Activated CD8-positive, alpha-beta memory T cell treated with anti-CD3 and anti-CD28 coated beads, Interleukin-2, amount 10 ng/mL, durations not matched to agents 7 days and 5 days (primary cell): ENCODE measurements around the gene GPSM3. TPM values are rescaled to one million over a fixed set of nuclear protein-coding genes. Genes with fewer than 3 reads are reported as not detected.
"Not testable (repeated sequence)": the region's sequence is repeated elsewhere in the genome, so short reads cannot be mapped to it uniquely, and the experiment has no call there.

Experiments used
- ATAC-seq: fragments of 150-1000 bp; cut with Tn5 transposase; one replicate; pipeline ENCODE4 v1.10.0; 2021; ENCODE audit warnings: moderate library complexity
- CTCF ChIA-PET: fragments of 350-600 bp; sonication (Branson Sonifier 250); formaldehyde crosslinking; loops from one replicate; lab custom pipeline; 2021; ENCODE audit warnings: antibody characterized with exemption; lab: Charles Lee
- DNase-seq: peaks from one replicate; pipeline ENCODE4 v3.0.0-alpha.2; 2020
- H3K27ac Mint-ChIP-seq: one replicate; pipeline ENCODE4 v1.8.0; 2021; ENCODE audit warnings: mild to moderate bottlenecking, mixed read lengths
- H3K27me3 Mint-ChIP-seq: one replicate; pipeline ENCODE4 v1.8.0; 2021; ENCODE audit warnings: mixed read lengths
- H3K36me3 Mint-ChIP-seq: one replicate; pipeline ENCODE4 v1.8.0; 2021; ENCODE audit warnings: mild to moderate bottlenecking, mixed read lengths
- H3K4me1 Mint-ChIP-seq: one replicate; pipeline ENCODE4 v1.8.0; 2021; ENCODE audit warnings: mixed read lengths
- H3K4me3 Mint-ChIP-seq: one replicate; pipeline ENCODE4 v1.8.0; 2021; ENCODE audit warnings: mild to moderate bottlenecking, moderate library complexity, mixed read lengths
- H3K9me3 Mint-ChIP-seq: one replicate; pipeline ENCODE4 v1.8.0; 2022; ENCODE audit warnings: low read depth, mixed read lengths
- microRNA-seq: library from miRNA; unstranded; fragments of <30 nt; microRNA quantifications from one replicate; pipeline ENCODE4 v1.2.0, GENCODE V29; 2022
- total RNA-seq, 2 experiments: library from RNA; stranded (reverse); gene quantifications; one replicate each; pipeline ENCODE4 v1.2.3, GENCODE V29; 2021

Gene GPSM3
- total RNA-seq, 2 experiments from 2014 or later, result 171 to 196 TPM

DNA sequence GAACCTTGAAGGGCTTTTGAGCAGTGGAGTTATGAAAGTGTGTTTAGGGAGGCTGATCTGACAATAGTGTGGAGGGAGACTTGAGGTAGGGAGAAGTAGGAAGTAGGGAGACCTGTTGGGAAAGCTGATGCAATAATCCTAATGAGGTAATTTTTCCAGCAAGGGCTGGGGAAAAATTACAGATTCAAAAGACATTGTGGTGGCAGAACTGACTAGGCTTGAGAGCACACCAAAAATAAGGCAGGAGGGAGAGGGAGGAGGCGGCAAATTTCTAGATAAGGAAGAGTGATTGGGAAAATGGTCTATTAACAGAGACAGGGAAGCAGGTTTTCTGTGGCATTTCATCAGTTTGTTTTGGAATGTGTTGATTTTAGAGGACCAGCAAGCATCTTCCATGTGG, 46.2 kb downstream of the GPSM3 start:
- CTCF ChIA-PET, result no interaction called here
- DNase-seq, result no peak
- no peak for ATAC-seq
- Mint-ChIP-seq H3K27ac (no peak overlapping the region), H3K36me3 (no peaks in the 10 kb centered on the region), H3K9me3 (no peaks in the 10 kb centered on the region), H3K4me1 (peaks cover 12% of the 10 kb centered on the region), H3K4me3 (no peak overlapping the region), H3K27me3 (peaks cover 50% of the 10 kb centered on the region)

DNA sequence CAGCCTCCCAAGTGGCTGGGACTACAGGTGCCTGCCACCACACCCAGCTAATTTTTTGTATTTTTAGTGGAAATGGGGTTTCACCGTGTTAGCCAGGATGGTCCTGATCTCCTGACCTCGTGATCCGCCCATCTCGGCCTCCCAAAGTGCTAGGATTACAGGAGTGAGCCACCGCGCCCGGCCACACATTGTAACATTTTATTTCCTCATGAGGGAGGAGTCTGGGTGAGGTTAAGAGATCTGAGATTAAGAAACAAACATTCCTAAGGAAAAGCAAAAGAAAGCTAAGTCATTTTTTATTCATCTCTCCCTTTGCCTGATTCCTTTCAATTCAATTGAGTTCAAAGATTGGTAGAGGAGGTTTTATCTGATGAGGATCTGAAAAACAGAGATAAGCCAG, 48.2 kb downstream of the GPSM3 start:
- H3K27me3 Mint-ChIP-seq, result peaks cover 36% of the 10 kb centered on the region
- DNase-seq, H3K9me3 Mint-ChIP-seq, H3K36me3 Mint-ChIP-seq, ATAC-seq, H3K4me1 Mint-ChIP-seq, H3K4me3 Mint-ChIP-seq, CTCF ChIA-PET, H3K27ac Mint-ChIP-seq: not testable (repeated sequence)

Small RNA genes lying within 50 kb of the gene (microRNA-seq; reads per million reads assigned to microRNA genes)
- not detected for gene MIR6721
- gene MIR6833, result not detected

Other genes starting within 250 kb of the GPSM3 start
- gene CFB, start 246.5 kb downstream of the GPSM3 start, total RNA-seq, result under 1 TPM in 1 of 2 experiments, not detected in 1; 0.12 TPM
- 10 to 100 TPM; 75.7 to 79.7 TPM for gene NELFE, start 233.7 kb downstream of the GPSM3 start, total RNA-seq
- 10 to 100 TPM; 88.2 to 93.2 TPM for gene SKIC2, start 233.5 kb downstream of the GPSM3 start, total RNA-seq
- 10 to 100 TPM; 17.4 to 18.7 TPM for gene DXO, start 220.5 kb downstream of the GPSM3 start, total RNA-seq
- 1 to 10 TPM; 2.3 to 3.4 TPM for gene C4A, start 210.6 kb downstream of the GPSM3 start, total RNA-seq
- 1 to 10 TPM; 3.5 to 5.5 TPM for gene C4B, start 177.8 kb downstream of the GPSM3 start, total RNA-seq
- under 1 TPM in 1 of 2 experiments, not detected in 1; 0.15 TPM for gene CYP21A2, start 154.2 kb downstream of the GPSM3 start, total RNA-seq
- gene TNXB, start 83.3 kb downstream of the GPSM3 start, total RNA-seq, result 1 to 10 TPM; 3.1 to 5.5 TPM
- 100 to 1,000 TPM; 119 to 135 TPM for gene ATF6B, start 64.4 kb downstream of the GPSM3 start, total RNA-seq
- gene FKBPL, start 62.4 kb downstream of the GPSM3 start, total RNA-seq, result 1 to 10 TPM; 7.4 to 7.9 TPM
- gene PRRT1, start 40.7 kb downstream of the GPSM3 start, total RNA-seq, result under 1 TPM; 0.23 to 0.28 TPM
- gene PPT2, start 38.5 kb downstream of the GPSM3 start, total RNA-seq, result 10 to 100 TPM; 13.9 to 21.9 TPM
- gene EGFL8, start 28.0 kb downstream of the GPSM3 start, total RNA-seq, result 10 to 100 TPM; 11.4 to 13.1 TPM
- 10 to 100 TPM; 37.5 to 38.6 TPM for gene AGPAT1, start 16.6 kb downstream of the GPSM3 start, total RNA-seq
- 10 to 100 TPM; 41.0 to 51.9 TPM for gene RNF5, start 14.2 kb downstream of the GPSM3 start, total RNA-seq
- 10 to 100 TPM; 20.7 to 22.0 TPM for gene AGER, start 8.4 kb downstream of the GPSM3 start, total RNA-seq
- 10 to 100 TPM; 60.0 to 61.6 TPM for gene PBX2, start 2.4 kb downstream of the GPSM3 start, total RNA-seq
- under 1 TPM; 0.61 to 0.88 TPM for gene NOTCH4, start 31.4 kb upstream of the GPSM3 start, total RNA-seq
- not detected for gene TSBP1, start 179.3 kb upstream of the GPSM3 start, total RNA-seq
- gene BTNL2, start 214.5 kb upstream of the GPSM3 start, total RNA-seq, result not detected
- 100 to 1,000 TPM; 311 to 313 TPM for gene HLA-DRA, start 247.2 kb upstream of the GPSM3 start, total RNA-seq